SKM-1 treated with dmso at 0.1 percent for 144 hours (cell line): ENCODE data around the gene PFDN6.

ENCODE experiments used
- DNase-seq: peaks from one replicate; lab custom pipeline; 2025; ENCODE audit not compliant: unreplicated experiment; lab: John Stamatoyannopoulos, UW

Gene PFDN6

GRCh38 chr6:33315793-33316602, 26.6 kb downstream of the PFDN6 start:
- DNase-seq = no peak

DNA sequence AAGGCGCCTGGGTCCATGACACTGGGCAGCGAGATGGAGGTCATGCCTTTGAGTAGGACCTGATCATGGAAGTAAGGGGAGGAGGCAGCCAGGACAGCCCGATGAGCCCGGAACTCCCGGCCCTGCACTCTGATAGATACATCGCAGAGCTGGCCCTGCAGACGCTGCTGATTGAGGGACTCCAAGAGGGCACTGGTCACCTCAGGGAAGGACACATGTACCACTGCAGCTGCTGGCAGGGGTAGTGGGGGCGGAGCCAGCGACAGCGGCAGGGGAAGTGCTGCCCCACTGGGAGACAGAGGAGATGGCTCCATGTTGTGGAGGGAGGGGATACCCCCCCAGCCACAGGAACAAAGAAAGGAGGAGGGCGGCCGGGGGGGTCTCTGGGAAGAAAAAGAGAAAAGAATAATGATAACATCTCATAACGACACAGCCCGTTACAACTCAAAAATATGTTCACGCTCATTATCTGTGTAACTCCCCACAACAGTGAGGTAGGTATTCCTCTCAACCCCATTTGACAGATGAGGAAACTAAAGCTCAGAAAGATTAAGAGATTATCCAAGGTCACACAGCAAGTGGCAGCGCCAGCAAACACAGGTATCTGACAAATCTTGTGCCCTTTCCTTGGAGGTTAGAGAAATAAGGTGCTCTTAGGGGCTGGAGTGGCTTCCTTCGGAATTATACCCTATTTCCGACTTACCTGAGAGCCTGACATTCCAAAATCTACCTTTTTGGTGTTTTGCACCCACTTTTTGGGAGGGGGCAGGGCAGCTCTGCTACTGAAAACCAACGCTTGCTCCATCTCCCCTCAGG, 27.4 kb downstream of the PFDN6 start:
- DNase-seq = no peak

DNA sequence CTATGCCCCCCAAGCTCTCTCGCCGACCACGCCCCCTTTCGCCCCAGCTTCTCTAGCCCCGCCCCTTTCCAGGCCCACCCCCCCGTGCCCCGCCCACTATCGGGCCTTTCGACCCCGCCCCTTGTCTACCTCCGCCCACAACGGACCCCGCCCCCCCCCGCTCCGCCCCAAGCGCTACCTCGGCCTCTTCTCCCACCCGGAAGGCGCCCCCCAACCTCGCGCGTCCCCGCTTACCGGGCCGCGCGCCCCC, 27.9 kb downstream of the PFDN6 start:
- DNase-seq = no peak

- DNase-seq = peak; percentile 98
Observed at GRCh38 chr6:33317669-33318425, 28.4 kb downstream of the PFDN6 start, which contains the start of gene ZBTB22. TSS of gene ZBTB22 (minus strand) at chr6:33317744. CDS start at chr6:33316916, 828 bp downstream.

DNA sequence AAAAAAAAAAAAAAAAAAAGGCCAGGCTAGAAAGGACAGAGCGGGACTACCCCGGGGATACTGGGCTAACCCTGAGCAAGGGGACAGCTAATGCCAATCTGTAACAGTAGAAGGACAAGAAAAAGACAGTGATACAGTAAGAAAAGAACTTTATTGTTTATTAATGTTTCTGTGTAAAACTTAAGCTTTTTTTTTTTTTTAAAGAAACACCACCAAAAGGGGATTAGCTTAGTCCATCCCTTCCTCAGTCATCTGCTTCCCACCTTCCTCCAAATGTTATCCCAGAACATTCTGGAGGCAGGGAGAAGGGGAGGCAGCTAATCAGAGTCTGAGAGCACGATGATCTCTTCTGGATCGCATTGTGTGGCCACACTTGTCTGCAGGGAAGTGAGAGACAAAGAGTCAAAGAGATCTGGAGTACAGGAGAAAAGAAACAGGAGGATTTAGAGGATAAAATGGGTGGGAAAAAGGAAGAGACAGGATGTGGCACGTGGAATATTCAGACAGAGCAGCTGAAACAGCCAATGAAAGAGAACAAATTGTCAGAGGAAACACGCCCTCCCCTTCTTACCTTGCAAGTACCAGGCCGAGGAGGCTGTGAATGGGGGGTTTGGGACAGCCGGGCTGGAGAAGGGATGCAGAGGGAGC, 29.1 kb downstream of the PFDN6 start:
- DNase-seq = no peak

DNA sequence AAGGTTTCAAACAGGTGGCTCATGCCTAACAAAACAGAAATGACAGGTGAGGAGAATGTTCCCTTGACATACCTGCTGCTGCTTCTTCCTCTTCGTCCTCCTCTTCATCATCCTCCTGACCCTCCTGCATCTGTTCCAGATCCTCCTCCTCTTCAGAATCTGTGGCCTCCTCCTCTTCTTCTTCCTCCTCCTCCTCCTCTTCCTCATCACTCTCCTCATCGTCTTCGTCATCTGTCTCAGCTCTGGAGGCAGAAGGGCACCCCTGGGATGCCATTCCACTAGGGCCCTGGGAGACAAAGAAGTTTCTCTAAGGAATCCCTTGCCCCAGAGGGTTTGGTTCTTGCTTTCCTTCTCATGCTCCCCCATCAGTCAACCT, 30.5 kb downstream of the PFDN6 start:
- no peak for DNase-seq

DNA sequence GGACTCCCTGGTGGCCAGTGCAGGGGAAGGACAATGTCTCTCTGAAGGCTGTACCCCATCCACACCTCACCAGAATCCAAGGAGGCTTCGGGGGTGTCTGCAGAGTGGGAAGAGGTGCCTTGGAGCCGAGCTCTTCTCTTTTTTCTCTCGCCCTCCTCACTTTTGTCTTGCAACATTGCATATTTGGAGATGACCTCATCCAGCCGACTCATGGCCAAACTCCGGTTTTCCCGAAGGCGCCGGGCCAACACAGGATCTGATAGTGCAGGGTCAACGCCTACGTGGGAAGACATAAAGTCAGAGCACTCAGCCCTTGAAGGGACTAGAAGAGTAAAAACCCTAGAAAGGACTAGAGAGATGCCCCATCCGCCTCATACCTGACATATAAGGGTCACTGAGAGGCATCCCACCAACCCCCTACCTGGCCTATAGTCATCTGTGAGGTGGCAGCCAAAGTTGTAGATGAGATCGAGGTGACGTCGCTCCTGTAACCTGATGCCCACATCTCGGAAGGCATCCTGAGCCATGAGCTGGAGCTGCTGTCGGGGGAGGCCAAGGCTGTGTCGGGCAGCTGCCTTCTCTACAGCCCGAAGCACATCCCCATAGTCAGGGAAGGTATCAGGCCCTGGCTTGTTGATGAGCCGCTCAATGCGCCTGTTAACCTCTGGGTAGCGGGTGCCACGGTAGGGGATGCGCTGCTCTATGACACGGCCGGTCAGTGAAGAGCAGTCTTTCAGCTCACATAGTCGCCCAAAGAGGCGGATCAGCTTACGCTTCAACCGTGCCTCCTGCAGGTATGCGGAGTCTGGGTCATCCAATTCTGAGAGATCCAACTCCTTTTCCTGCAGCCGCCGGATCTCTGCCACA, 31.1 kb downstream of the PFDN6 start:
- DNase-seq = no peak

- DNase-seq = no peak
Observed at GRCh38 chr6:33321227-33321626, 31.8 kb downstream of the PFDN6 start.

DNA sequence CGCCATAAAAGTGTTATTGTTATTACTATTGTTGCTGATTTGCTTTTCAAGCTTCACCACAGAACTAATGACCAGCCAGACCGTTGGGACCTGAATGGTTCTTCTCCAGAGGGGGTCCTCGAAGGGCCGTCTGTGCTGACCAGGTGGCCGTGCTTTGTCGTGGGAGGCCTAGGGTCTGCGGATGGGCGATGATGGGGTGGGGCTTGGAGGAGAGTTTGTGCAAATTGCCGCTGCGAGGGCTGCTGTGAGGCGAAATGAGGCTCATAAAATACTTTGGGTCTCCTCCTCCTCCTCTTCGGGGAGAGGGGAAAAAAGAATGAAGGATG, 34.2 kb downstream of the PFDN6 start:
- no peak for DNase-seq

GRCh38 chr6:33324125-33324524, 34.7 kb downstream of the PFDN6 start:
- DNase-seq = peak; percentile 9

- no peak for DNase-seq
Observed at GRCh38 chr6:33329058-33329457, 39.7 kb downstream of the PFDN6 start.

- DNase-seq = no peak
Observed at GRCh38 chr6:33330736-33331135, 41.3 kb downstream of the PFDN6 start.

- DNase-seq = no peak
Observed at GRCh38 chr6:33333666-33334065, 44.3 kb downstream of the PFDN6 start.

DNA sequence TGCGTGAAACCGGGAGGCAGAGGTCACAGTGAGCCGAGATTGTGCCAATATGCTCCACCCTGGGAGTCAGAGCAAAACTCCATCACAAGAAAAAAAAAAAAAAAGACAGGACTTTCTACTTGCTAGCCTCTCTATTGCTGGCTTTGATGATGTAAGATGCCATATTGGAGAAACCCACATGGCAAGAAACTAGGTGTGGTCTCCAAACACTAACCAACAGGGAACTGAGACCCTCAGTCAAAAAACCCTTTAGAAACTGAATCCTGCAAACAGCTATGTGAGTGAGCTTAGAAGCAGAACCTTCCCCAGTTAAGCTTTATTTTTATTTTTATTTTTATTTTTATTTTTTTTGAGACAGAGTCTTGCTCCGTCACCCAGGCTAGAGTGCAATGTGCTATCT, 46.5 kb downstream of the PFDN6 start:
- DNase-seq = no peak

GRCh38 chr6:33336495-33336894, 47.1 kb downstream of the PFDN6 start:
- no peak for DNase-seq

DNA sequence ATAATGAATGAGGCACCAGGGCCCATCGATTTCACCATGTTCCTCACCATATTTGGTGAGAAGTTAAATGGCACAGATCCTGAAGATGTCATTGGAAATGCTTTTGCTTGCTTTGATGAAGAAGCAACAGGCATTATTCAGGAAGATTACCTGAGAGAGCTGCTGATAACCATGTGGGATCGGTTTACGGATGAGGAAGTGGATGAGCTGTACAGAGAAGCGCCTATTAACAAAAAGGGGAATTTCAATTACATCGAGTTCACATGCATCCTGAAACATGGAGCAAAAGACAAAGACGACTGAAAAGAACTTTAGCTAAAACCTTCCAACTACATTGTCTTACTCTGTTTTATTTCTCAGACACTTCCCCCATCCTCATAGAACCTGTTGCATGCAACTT, 49.8 kb downstream of the PFDN6 start:
- no peak for DNase-seq
